HL-60 (cell line): ENCODE data around the gene PHF21A.

Experiments used
- DNase-seq, 2 experiments: peaks; one replicate each; pipeline ENCODE4 v3.0.0-alpha.2; 2010 to 2020; ENCODE audit warnings: low read depth in 1 of 2, low spot score in 1 of 2
- H3K27ac ChIP-seq: fragments of 250-450 bp; sonication (Bioruptor Pico); replicated peaks from 2 replicates; pipeline ENCODE4 v1.5.1; 2020; ENCODE audit warnings: mild to moderate bottlenecking, moderate library complexity
- H3K27me3 ChIP-seq: fragments of 250-450 bp; sonication (Bioruptor Pico); 2 replicates; pipeline ENCODE4 v1.5.1; 2021; ENCODE audit warnings: mild to moderate bottlenecking, moderate library complexity; ENCODE audit not compliant: insufficient read depth, poor library complexity, severe bottlenecking
- H3K4me3 ChIP-seq: replicated peaks from 2 replicates; pipeline ENCODE4 v1.5.1; 2011; ENCODE audit warnings: mild to moderate bottlenecking, control low read depth, low read length; ENCODE audit not compliant: insufficient read depth
- GABPA ChIP-seq: IDR thresholded peaks from 2 replicates; pipeline ENCODE4 v1.6.1; 2012; ENCODE audit warnings: low read depth
- POLR2AphosphoS5 ChIP-seq: IDR thresholded peaks from 2 replicates; pipeline ENCODE4 v1.6.1; 2012; ENCODE audit warnings: low read depth
- SPI1 ChIP-seq: IDR thresholded peaks from 2 replicates; pipeline ENCODE4 v1.6.1; 2012; ENCODE audit warnings: low read depth, mild to moderate bottlenecking, borderline replicate concordance
- TF ChIP-seq, protein P1 (sequence below): IDR thresholded peaks from 2 replicates; pipeline ENCODE4 v1.6.1; 2012; ENCODE audit warnings: low read depth; ENCODE audit not compliant: insufficient replicate concordance
- TF ChIP-seq, protein P2 (sequence below): IDR thresholded peaks from one replicate; pipeline ENCODE4 v1.5.1; 2011; ENCODE audit warnings: low read length, control low read depth, inconsistent platforms; ENCODE audit not compliant: insufficient read depth

PHF21A gene

DNA sequence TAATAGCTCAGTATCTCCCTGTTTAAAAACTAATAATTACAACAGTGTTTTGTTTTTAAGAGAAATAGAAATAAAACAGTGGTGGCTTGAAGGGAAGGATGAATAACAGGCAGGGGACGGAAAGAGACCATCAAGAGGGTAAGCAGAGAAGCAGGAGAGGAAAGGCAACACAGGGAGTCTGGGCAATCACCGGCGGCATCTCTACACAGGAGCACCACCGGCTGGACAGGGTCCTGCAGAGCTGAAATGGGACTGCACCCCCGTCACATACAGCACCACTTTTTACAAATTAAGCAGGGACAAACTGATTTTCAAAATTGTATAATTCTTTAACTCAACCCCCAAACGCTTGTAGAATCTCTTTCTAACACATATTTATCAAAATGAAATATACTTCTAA, 18.4 kb downstream of the PHF21A start:
- H3K27ac ChIP-seq, result no peak overlapping the region
- DNase-seq, result no peak
- H3K4me3 ChIP-seq, result no peak overlapping the region
- no peaks in the 10 kb centered on the region for H3K27me3 ChIP-seq
- TF ChIP-seq, protein P1, sequence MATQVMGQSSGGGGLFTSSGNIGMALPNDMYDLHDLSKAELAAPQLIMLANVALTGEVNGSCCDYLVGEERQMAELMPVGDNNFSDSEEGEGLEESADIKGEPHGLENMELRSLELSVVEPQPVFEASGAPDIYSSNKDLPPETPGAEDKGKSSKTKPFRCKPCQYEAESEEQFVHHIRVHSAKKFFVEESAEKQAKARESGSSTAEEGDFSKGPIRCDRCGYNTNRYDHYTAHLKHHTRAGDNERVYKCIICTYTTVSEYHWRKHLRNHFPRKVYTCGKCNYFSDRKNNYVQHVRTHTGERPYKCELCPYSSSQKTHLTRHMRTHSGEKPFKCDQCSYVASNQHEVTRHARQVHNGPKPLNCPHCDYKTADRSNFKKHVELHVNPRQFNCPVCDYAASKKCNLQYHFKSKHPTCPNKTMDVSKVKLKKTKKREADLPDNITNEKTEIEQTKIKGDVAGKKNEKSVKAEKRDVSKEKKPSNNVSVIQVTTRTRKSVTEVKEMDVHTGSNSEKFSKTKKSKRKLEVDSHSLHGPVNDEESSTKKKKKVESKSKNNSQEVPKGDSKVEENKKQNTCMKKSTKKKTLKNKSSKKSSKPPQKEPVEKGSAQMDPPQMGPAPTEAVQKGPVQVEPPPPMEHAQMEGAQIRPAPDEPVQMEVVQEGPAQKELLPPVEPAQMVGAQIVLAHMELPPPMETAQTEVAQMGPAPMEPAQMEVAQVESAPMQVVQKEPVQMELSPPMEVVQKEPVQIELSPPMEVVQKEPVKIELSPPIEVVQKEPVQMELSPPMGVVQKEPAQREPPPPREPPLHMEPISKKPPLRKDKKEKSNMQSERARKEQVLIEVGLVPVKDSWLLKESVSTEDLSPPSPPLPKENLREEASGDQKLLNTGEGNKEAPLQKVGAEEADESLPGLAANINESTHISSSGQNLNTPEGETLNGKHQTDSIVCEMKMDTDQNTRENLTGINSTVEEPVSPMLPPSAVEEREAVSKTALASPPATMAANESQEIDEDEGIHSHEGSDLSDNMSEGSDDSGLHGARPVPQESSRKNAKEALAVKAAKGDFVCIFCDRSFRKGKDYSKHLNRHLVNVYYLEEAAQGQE, result no peak
- TF ChIP-seq, protein P2, sequence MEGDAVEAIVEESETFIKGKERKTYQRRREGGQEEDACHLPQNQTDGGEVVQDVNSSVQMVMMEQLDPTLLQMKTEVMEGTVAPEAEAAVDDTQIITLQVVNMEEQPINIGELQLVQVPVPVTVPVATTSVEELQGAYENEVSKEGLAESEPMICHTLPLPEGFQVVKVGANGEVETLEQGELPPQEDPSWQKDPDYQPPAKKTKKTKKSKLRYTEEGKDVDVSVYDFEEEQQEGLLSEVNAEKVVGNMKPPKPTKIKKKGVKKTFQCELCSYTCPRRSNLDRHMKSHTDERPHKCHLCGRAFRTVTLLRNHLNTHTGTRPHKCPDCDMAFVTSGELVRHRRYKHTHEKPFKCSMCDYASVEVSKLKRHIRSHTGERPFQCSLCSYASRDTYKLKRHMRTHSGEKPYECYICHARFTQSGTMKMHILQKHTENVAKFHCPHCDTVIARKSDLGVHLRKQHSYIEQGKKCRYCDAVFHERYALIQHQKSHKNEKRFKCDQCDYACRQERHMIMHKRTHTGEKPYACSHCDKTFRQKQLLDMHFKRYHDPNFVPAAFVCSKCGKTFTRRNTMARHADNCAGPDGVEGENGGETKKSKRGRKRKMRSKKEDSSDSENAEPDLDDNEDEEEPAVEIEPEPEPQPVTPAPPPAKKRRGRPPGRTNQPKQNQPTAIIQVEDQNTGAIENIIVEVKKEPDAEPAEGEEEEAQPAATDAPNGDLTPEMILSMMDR, result no peak
- TF ChIP-seq SPI1 (no peak), POLR2AphosphoS5 (no peak)

DNA sequence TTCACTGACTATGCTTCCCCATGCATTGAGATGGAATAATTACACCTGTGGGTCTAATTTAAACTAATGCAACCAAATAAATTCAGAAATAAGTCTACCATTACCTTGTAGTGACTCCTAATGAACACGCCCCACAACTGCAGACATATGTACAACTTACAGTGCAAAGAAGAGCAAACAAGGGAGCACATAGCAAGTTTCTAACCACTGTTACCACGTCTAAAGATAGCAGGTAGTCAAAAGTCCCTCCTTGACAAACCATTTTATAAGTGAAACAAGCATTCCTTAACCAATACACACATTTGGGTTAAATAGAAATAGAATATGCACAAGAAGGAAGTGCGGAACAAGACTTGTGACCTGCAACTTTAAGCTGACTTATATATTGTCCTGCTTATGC, 20.6 kb downstream of the PHF21A start:
- Histone ChIP-seq H3K27ac (no peak overlapping the region), H3K27me3 (no peaks in the 10 kb centered on the region), H3K4me3 (no peak overlapping the region)
- DNase-seq, result no peak
- TF ChIP-seq, protein P1, result no peak
- TF ChIP-seq POLR2AphosphoS5 (no peak), GABPA (no peak), SPI1 (no peak)
- TF ChIP-seq, protein P2, result no peak

DNA sequence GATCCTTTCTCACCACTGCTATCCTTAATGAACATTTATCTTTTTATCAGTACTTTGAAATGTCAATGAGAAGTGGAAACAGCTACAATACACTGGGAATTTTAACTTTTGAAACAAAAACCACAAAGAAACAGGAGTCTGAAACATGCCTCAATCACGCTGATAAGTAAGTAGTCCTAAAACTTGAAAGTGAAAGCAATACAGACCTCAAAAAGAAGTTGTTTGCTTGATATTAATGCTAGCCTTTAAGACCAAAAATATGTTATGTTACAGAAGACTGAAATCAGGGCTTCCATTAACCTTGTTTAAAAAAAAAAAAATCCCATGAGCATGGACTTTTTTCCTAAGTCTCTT, 21.3 kb downstream of the PHF21A start:
- Histone ChIP-seq H3K27me3 (no peaks in the 10 kb centered on the region), H3K4me3 (no peak overlapping the region), H3K27ac (peak overlapping the region; percentile 36)
- no peak for DNase-seq
- no peak for TF ChIP-seq POLR2AphosphoS5
- TF ChIP-seq GABPA, result no peak
- TF ChIP-seq, protein P2, result no peak
- no peak for TF ChIP-seq SPI1
- TF ChIP-seq, protein P1, result no peak
